ENCODE measurements around the gene PPP6R2.

The PPP6R2 gene

DNA sequence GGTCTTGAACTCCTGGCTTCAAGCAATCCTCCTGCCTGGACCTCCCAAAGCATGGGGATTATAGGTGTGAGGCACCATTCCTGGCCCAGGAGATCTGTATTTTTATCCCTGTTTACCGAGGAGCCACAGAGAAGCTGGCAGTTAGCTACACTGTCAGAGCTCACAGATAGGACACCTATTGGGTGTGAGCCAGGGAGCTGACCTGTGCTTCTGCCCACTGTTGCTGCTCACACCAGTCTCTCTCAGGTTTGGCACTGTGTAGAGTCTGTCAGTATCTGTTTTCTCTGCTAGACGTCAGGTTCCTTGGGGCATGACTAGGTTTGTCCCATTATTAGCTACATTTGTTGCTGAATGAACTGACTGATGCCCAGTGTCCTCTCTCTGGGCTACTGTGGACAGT lies 17.5 kb downstream of the PPP6R2 start (continued):
- TF ChIP-seq ZNF701 (tag by site-specific recombination; IDR thresholded peaks at IDR 0.05), result no peak
- TF ChIP-seq OSR2 (tag by site-specific recombination; IDR thresholded peaks at IDR 0.05), result no peak

- H3K27ac ChIP-seq (ENCODE audit: extremely low read depth, low read depth, low read length), result peak overlapping the region; percentile 8; the same call in 1 of the 2 replicates
- POLR2A ChIA-PET, result no interaction called here
- no peaks in the 10 kb centered on the region for H3K9me3 ChIP-seq (ENCODE audit: control insufficient read depth, insufficient read depth, low read depth, low read length)
- CTCF ChIA-PET, result interaction anchor here (0.6 to 0.8 kb wide), 3 partner anchors 33 to 259 kb away, joined by 3 to 7 read pairs (median 3); no protein-coding TSS in a partner anchor
- TF ChIP-seq SCRT1 (tag by site-specific recombination; IDR thresholded peaks at IDR 0.05; ENCODE audit: borderline replicate concordance), result no peak
- TF ChIP-seq WT1 (tag by site-specific recombination; IDR thresholded peaks at IDR 0.05), result no peak
- TF ChIP-seq HIC1 (tag by site-specific recombination; IDR thresholded peaks at IDR 0.05), result no peak
- TF ChIP-seq, protein P1, sequence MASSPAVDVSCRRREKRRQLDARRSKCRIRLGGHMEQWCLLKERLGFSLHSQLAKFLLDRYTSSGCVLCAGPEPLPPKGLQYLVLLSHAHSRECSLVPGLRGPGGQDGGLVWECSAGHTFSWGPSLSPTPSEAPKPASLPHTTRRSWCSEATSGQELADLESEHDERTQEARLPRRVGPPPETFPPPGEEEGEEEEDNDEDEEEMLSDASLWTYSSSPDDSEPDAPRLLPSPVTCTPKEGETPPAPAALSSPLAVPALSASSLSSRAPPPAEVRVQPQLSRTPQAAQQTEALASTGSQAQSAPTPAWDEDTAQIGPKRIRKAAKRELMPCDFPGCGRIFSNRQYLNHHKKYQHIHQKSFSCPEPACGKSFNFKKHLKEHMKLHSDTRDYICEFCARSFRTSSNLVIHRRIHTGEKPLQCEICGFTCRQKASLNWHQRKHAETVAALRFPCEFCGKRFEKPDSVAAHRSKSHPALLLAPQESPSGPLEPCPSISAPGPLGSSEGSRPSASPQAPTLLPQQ (tag by site-specific recombination; IDR thresholded peaks at IDR 0.05), result no peak
- TF ChIP-seq, protein P2, sequence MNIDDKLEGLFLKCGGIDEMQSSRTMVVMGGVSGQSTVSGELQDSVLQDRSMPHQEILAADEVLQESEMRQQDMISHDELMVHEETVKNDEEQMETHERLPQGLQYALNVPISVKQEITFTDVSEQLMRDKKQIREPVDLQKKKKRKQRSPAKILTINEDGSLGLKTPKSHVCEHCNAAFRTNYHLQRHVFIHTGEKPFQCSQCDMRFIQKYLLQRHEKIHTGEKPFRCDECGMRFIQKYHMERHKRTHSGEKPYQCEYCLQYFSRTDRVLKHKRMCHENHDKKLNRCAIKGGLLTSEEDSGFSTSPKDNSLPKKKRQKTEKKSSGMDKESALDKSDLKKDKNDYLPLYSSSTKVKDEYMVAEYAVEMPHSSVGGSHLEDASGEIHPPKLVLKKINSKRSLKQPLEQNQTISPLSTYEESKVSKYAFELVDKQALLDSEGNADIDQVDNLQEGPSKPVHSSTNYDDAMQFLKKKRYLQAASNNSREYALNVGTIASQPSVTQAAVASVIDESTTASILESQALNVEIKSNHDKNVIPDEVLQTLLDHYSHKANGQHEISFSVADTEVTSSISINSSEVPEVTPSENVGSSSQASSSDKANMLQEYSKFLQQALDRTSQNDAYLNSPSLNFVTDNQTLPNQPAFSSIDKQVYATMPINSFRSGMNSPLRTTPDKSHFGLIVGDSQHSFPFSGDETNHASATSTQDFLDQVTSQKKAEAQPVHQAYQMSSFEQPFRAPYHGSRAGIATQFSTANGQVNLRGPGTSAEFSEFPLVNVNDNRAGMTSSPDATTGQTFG (tag by site-specific recombination; IDR thresholded peaks at IDR 0.05; ENCODE audit: borderline replicate concordance), result no peak
- no peak for TF ChIP-seq ZNF777 (tag by site-specific recombination; IDR thresholded peaks at IDR 0.05; ENCODE audit: borderline replicate concordance)
- TF ChIP-seq ZNF391 (tag by site-specific recombination; IDR thresholded peaks at IDR 0.05; ENCODE audit: borderline replicate concordance, low read depth), result no peak
- TF ChIP-seq ZFP37 (tag by site-specific recombination; IDR thresholded peaks at IDR 0.05), result no peak
- TF ChIP-seq ZNF292 (tag by site-specific recombination; IDR thresholded peaks at IDR 0.05; ENCODE audit: borderline replicate concordance, low read depth), result no peak
- TF ChIP-seq ZNF132 (tag by site-specific recombination; IDR thresholded peaks at IDR 0.05; ENCODE audit: borderline replicate concordance), result no peak
- no peak for TF ChIP-seq CTCF (tag by site-specific recombination; IDR thresholded peaks at IDR 0.05)
- no peak for TF ChIP-seq ZNF510 (tag by site-specific recombination; IDR thresholded peaks at IDR 0.05; ENCODE audit: insufficient replicate concordance)
- no peak for TF ChIP-seq ZNF48 (tag by site-specific recombination; IDR thresholded peaks at IDR 0.05)
- TF ChIP-seq ZNF544 (tag by site-specific recombination; IDR thresholded peaks at IDR 0.05), result no peak
- TF ChIP-seq, protein P3, sequence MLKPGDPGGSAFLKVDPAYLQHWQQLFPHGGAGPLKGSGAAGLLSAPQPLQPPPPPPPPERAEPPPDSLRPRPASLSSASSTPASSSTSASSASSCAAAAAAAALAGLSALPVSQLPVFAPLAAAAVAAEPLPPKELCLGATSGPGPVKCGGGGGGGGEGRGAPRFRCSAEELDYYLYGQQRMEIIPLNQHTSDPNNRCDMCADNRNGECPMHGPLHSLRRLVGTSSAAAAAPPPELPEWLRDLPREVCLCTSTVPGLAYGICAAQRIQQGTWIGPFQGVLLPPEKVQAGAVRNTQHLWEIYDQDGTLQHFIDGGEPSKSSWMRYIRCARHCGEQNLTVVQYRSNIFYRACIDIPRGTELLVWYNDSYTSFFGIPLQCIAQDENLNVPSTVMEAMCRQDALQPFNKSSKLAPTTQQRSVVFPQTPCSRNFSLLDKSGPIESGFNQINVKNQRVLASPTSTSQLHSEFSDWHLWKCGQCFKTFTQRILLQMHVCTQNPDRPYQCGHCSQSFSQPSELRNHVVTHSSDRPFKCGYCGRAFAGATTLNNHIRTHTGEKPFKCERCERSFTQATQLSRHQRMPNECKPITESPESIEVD (tag by site-specific recombination; IDR thresholded peaks at IDR 0.05), result no peak
- peaks cover 9 to 45% of the 10 kb centered on the region in 2 experiments; a peak in 2 of 3 replicates for H3K36me3 ChIP-seq (ENCODE audit: control insufficient read depth in 2 of 2, insufficient read depth in 1 of 2, low read length in 2 of 2)
- no peaks in the 10 kb centered on the region for H3K4me1 ChIP-seq (ENCODE audit: control insufficient read depth, insufficient read depth, low read length)
- H3K4me3 ChIP-seq (ENCODE audit: low read depth, low read length), result no peak overlapping the region
Observed at GRCh38 chr22:50361222-50361621, 18.1 kb downstream of the PPP6R2 start.
